Measurements from ENCODE around the gene SPC24.

- TF ChIP-seq POLR2A (IDR thresholded peaks at IDR 0.05) (no peak), EP300 (IDR thresholded peaks at IDR 0.05; ENCODE audit: low read depth) (no peak), CTCF (IDR thresholded peaks at IDR 0.05) (no peak), POLR2AphosphoS5 (IDR thresholded peaks at IDR 0.05) (peak; percentile 29 to 51 (median 42))
Observed at GRCh38 chr19:11159598-11160439, 4.2 kb upstream of the SPC24 start.

Measured in transverse colon (tissue), 4 donors.